HepG2 (cell line): ENCODE data around the gene PRSS21. TPM values are rescaled to one million over a fixed set of nuclear protein-coding genes. Genes with fewer than 3 reads are reported as not detected.
A peak's percentile ranks its signal among the peaks of the same experiment; 100 is the strongest.

Source experiments
- CEBPZ ChIP-seq: IDR thresholded peaks from 2 replicates; pipeline ENCODE4 v1.6.1; 2012; ENCODE audit warnings: low read length, improper control_type of control experiment
- CHCHD3 ChIP-seq: sonication (generic); formaldehyde crosslinking; IDR thresholded peaks from 2 replicates; pipeline ENCODE4 v1.8.0; 2022; ENCODE audit warnings: mild to moderate bottlenecking, missing genetic modification reagents, moderate library complexity
- HIVEP1 ChIP-seq: sonication (generic); formaldehyde crosslinking; IDR thresholded peaks from 2 replicates; pipeline ENCODE4 v1.4.0; 2020; ENCODE audit warnings: mild to moderate bottlenecking, missing genetic modification reagents
- HNF1B ChIP-seq: sonication (generic); formaldehyde crosslinking; IDR thresholded peaks from 2 replicates; pipeline ENCODE4 v1.5.1; 2020; ENCODE audit warnings: mild to moderate bottlenecking, moderate library complexity, missing genetic modification reagents
- KDM3A ChIP-seq: IDR thresholded peaks from 2 replicates; pipeline ENCODE4 v1.6.1; 2018; ENCODE audit warnings: low read depth, missing compliant biosample characterization
- KLF6 ChIP-seq: IDR thresholded peaks from 2 replicates; pipeline ENCODE4 v1.8.0; 2016; ENCODE audit warnings: missing biosample characterization, missing genetic modification reagents
- MYC ChIP-seq: sonication (generic); formaldehyde crosslinking; IDR thresholded peaks from 2 replicates; pipeline ENCODE4 v1.9.0; 2021; ENCODE audit warnings: missing genetic modification reagents, borderline replicate concordance
- MYPOP ChIP-seq: sonication (generic); formaldehyde crosslinking; IDR thresholded peaks from 2 replicates; pipeline ENCODE4 v1.8.1; 2023; ENCODE audit warnings: mild to moderate bottlenecking, moderate library complexity, missing genetic modification reagents
- RELA ChIP-seq: sonication (generic); formaldehyde crosslinking; IDR thresholded peaks from 2 replicates; pipeline ENCODE4 v1.4.0; 2020; ENCODE audit warnings: missing genetic modification reagents
- RFXAP ChIP-seq: sonication (generic); formaldehyde crosslinking; IDR thresholded peaks from 2 replicates; pipeline ENCODE4 v1.4.0; 2020; ENCODE audit warnings: missing genetic modification reagents, borderline replicate concordance
- RXRA ChIP-seq: sonication (generic); formaldehyde crosslinking; IDR thresholded peaks from 2 replicates; pipeline ENCODE4 v1.5.1; 2020; ENCODE audit warnings: missing genetic modification reagents
- SKI ChIP-seq: fragments of 450-650 bp; IDR thresholded peaks from one replicate; pipeline ENCODE4 v1.6.1; 2018; ENCODE audit warnings: mild to moderate bottlenecking; ENCODE audit not compliant: partially characterized antibody
- THAP9 ChIP-seq: sonication (generic); formaldehyde crosslinking; IDR thresholded peaks from 2 replicates; pipeline ENCODE4; 2020; ENCODE audit warnings: missing genetic modification reagents, mild to moderate bottlenecking, borderline replicate concordance
- TRIM22 ChIP-seq: fragments of 450-650 bp; IDR thresholded peaks from 2 replicates; pipeline ENCODE4 v1.6.1; 2017
- ZBTB7A ChIP-seq: sonication (generic); formaldehyde crosslinking; IDR thresholded peaks from 2 replicates; pipeline ENCODE4 v1.8.0; 2022; ENCODE audit warnings: mild to moderate bottlenecking, missing genetic modification reagents
- ZNF431 ChIP-seq: sonication (generic); formaldehyde crosslinking; IDR thresholded peaks from 2 replicates; pipeline ENCODE4 v1.9.0; 2022; ENCODE audit warnings: missing genetic modification reagents, low read depth, mild to moderate bottlenecking, borderline replicate concordance
- ZNF580 ChIP-seq: IDR thresholded peaks from 2 replicates; pipeline ENCODE4 v1.6.1; 2016; ENCODE audit warnings: low read depth, borderline replicate concordance
- ZNF777 ChIP-seq: sonication (generic); formaldehyde crosslinking; IDR thresholded peaks from 2 replicates; pipeline ENCODE4 v1.4.0; 2020; ENCODE audit warnings: missing genetic modification reagents
- polyA plus RNA-seq, 8 experiments: library from polyadenylated mRNA; depleted of rRNA in 3 of 8; stranded (reverse) in 7 of 8; unstranded in 1 of 8; fragments of >200 nt; fragmentation: Illumina TruSeq in 4 of 8; extraction: Trizol in 4 of 8; gene quantifications; 2 replicates each; pipeline versions ENCODE4 v1.2.1 to v1.2.3, GENCODE V29; 2011 to 2016; ENCODE audit warnings: low read depth in 4 of 8, missing spikeins in 1 of 8, mixed read lengths in 1 of 8; ENCODE audit not compliant: insufficient read depth in 1 of 8
- total RNA-seq, 5 experiments: library from RNA; depleted of rRNA; stranded (reverse); fragments of >200 nt; fragmentation: Illumina TruSeq; extraction: Trizol; gene quantifications; 2 replicates each; pipeline ENCODE4 v1.2.3, GENCODE V29; 2016; ENCODE audit warnings: low read depth in 1 of 5

PRSS21 gene
- total and polyA plus RNA-seq, 2 of the 13 experiments (the other 11 are each of a cell fraction or from before 2014, with no cell fraction given), result not detected

- TF ChIP-seq RXRA, result peak; percentile 34; the same call in 1 of the 2 replicates
- TF ChIP-seq MYPOP (CRISPR knock-in tag), result no peak
- TF ChIP-seq ZNF431 (CRISPR knock-in tag), result no peak
- 0 out of 2 replicates have a peak, but pooled peaks have one; percentile 14 for TF ChIP-seq CHCHD3 (CRISPR knock-in tag)
- TF ChIP-seq RELA (CRISPR knock-in tag), result no peak
- 0 out of 2 replicates have a peak, but pooled peaks have one; percentile 22 for TF ChIP-seq HIVEP1 (CRISPR knock-in tag)
- no peak for TF ChIP-seq KLF6 (CRISPR knock-in tag)
- 0 out of 2 replicates have a peak, but pooled peaks have one; percentile 11 for TF ChIP-seq THAP9
- TF ChIP-seq HNF1B (CRISPR knock-in tag), result no peak
- TF ChIP-seq CEBPZ, result no peak
- no peak for TF ChIP-seq SKI
- TF ChIP-seq KDM3A (CRISPR knock-in tag), result no peak
- no peak for TF ChIP-seq ZBTB7A (CRISPR knock-in tag)
- no peak for TF ChIP-seq ZNF777 (CRISPR knock-in tag)
- TF ChIP-seq ZNF580 (CRISPR knock-in tag), result peak; percentile 41; the same call in 1 of the 2 replicates
- no peak for TF ChIP-seq TRIM22
- no peak for TF ChIP-seq RFXAP
- TF ChIP-seq MYC, result no peak
Measured at GRCh38 chr16:2829501-2830354, 12.7 kb downstream of the PRSS21 start, which contains the start of gene ZG16B (continued).
